Tibial nerve (tissue), 4 donors: ENCODE measurements around the gene CA5B. TPM values are rescaled to one million over a fixed set of nuclear protein-coding genes. Genes with fewer than 3 reads are reported as not detected.

ENCODE experiments used
- DNase-seq, 2 donors: peaks; one replicate each; pipeline ENCODE4 v3.0.0-alpha.2; 2019; ENCODE audit warnings: low spot score in 2 of 2
- H3K27ac ChIP-seq, 4 donors: fragments of 200-600 bp; sonication (generic) in 3 of 4; one replicate each; pipeline ENCODE4 v1.5.1; 2017 to 2019; ENCODE audit warnings: mild to moderate bottlenecking in 1 of 4
- H3K27me3 ChIP-seq, 2 donors: fragments of 200-600 bp; sonication (generic) in 1 of 2; one replicate each; pipeline versions ENCODE4 v1.5.1 to v1.6.0; 2017 to 2019
- H3K36me3 ChIP-seq, 3 donors: fragments of 200-600 bp; sonication (generic); one replicate each; pipeline ENCODE4 v1.5.1; 2018 to 2019
- H3K4me1 ChIP-seq, 4 donors: fragments of 200-600 bp; sonication (generic) in 3 of 4; one replicate each; pipeline ENCODE4 v1.5.1; 2017 to 2019
- H3K4me3 ChIP-seq, 4 donors: fragments of 200-600 bp; sonication (generic) in 3 of 4; one replicate each; pipeline ENCODE4 v1.5.1; 2017 to 2019; ENCODE audit warnings: mild to moderate bottlenecking in 1 of 4, moderate library complexity in 1 of 4
- H3K9me3 ChIP-seq, 4 donors: fragments of 200-600 bp; sonication (generic) in 3 of 4; one replicate each; pipeline ENCODE4 v1.5.1; 2017 to 2019
- EP300 ChIP-seq, 2 donors: sonication (generic); formaldehyde crosslinking; IDR thresholded peaks; one replicate each; pipeline ENCODE4 v1.6.1; 2017; ENCODE audit warnings: antibody characterized with exemption in 2 of 2, mild to moderate bottlenecking in 1 of 2
- POLR2A ChIP-seq, 2 donors: fragments of 450-650 bp; IDR thresholded peaks; one replicate each; pipeline ENCODE4 v1.6.1; 2017; ENCODE audit warnings: antibody characterized with exemption in 2 of 2, mild to moderate bottlenecking in 2 of 2, moderate library complexity in 2 of 2
- WGBS, 2 donors: methylation state at CpG; one replicate each; pipeline ENCODE4 v1.1.5; 2018; 5-methylcytosine and 5-hydroxymethylcytosine counted together
- small RNA-seq: library from RNA; depleted of rRNA; stranded (forward); fragments of <200 nt; gene quantifications from one replicate; pipeline ENCODE3, GENCODE V24; 2016
- total RNA-seq, 4 donors: library from RNA; depleted of rRNA; stranded (reverse); fragments of >200 nt; gene quantifications; one replicate each; pipeline ENCODE4 v1.1.0, GENCODE V29; 2016
- TF ChIP-seq, protein P1 (sequence below), 5 experiments: fragments of 200-600 bp in 3 of 5; fragments of 450-650 bp in 2 of 5; sonication (generic) in 3 of 5; IDR thresholded peaks; one replicate each; pipeline ENCODE4 v1.5.1; 2016 to 2019; ENCODE audit warnings: antibody characterized with exemption in 5 of 5, mild to moderate bottlenecking in 3 of 5, moderate library complexity in 2 of 5

Gene CA5B
- total RNA-seq, 4 donors from 2014 or later: 9.6 to 17.6 (median 12.5) TPM

- H3K36me3 ChIP-seq: no peaks in the 10 kb centered on the region
- no peaks in the 10 kb centered on the region for H3K9me3 ChIP-seq
- TF ChIP-seq EP300 (IDR thresholded peaks at IDR 0.05) (no peak), POLR2A (IDR thresholded peaks at IDR 0.05) (no peak)
- TF ChIP-seq, protein P1, sequence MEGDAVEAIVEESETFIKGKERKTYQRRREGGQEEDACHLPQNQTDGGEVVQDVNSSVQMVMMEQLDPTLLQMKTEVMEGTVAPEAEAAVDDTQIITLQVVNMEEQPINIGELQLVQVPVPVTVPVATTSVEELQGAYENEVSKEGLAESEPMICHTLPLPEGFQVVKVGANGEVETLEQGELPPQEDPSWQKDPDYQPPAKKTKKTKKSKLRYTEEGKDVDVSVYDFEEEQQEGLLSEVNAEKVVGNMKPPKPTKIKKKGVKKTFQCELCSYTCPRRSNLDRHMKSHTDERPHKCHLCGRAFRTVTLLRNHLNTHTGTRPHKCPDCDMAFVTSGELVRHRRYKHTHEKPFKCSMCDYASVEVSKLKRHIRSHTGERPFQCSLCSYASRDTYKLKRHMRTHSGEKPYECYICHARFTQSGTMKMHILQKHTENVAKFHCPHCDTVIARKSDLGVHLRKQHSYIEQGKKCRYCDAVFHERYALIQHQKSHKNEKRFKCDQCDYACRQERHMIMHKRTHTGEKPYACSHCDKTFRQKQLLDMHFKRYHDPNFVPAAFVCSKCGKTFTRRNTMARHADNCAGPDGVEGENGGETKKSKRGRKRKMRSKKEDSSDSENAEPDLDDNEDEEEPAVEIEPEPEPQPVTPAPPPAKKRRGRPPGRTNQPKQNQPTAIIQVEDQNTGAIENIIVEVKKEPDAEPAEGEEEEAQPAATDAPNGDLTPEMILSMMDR (IDR thresholded peaks at IDR 0.05): no peak
- H3K27ac ChIP-seq: no peak overlapping the region
- no peaks in the 10 kb centered on the region for H3K27me3 ChIP-seq
- WGBS, 2 donors: 49 to 62% methylated on average over 3 of the region's 3 CpGs
- no peak overlapping the region for H3K4me3 ChIP-seq
- DNase-seq: no peak
- H3K4me1 ChIP-seq: no peaks in the 10 kb centered on the region
Measured at GRCh38 chrX:15834053-15834452, 96.0 kb downstream of the CA5B start.

- TF ChIP-seq POLR2A (IDR thresholded peaks at IDR 0.05) (no peak), EP300 (IDR thresholded peaks at IDR 0.05) (no peak)
- TF ChIP-seq, protein P1 (IDR thresholded peaks at IDR 0.05): no peak
- 73 to 81% methylated on average over 5 of the region's 5 CpGs for WGBS, 2 donors
- no peak overlapping the region for H3K27ac ChIP-seq
Measured at GRCh38 chrX:15834827-15835595, 96.9 kb downstream of the CA5B start.

More at GRCh38 chrX:15834827-15835595, 96.9 kb downstream of the CA5B start:
- Histone ChIP-seq H3K9me3 (no peaks in the 10 kb centered on the region), H3K36me3 (no peaks in the 10 kb centered on the region), H3K4me3 (no peak overlapping the region), H3K4me1 (no peaks in the 10 kb centered on the region), H3K27me3 (no peaks in the 10 kb centered on the region)
- DNase-seq: no peak

Small RNA genes lying within 50 kb of the gene (small RNA-seq; reads per million reads assigned to genes)
- gene RF00409: not detected

Other genes starting within 250 kb of the CA5B start
- gene PIR, start 244.9 kb upstream of the CA5B start, total RNA-seq: 10 to 100 TPM; 10.6 to 27.6 (median 23.4) TPM
- 1 to 10 TPM; 1.8 to 5.9 (median 3.4) TPM for gene BMX, start 237.5 kb upstream of the CA5B start, total RNA-seq
- gene ACE2, start 137.3 kb upstream of the CA5B start, total RNA-seq: 1 to 10 TPM in 2 of 4 donors, under 1 TPM in 2; 0.30 to 1.1 (median 0.92) TPM
- gene CLTRN, start 73.5 kb upstream of the CA5B start, total RNA-seq: 1 to 10 TPM in 2 of 4 donors, not detected in 2; 1.0 to 1.1 TPM
- 10 to 100 TPM in 2 of 4 donors, 1 to 10 TPM in 2; 2.4 to 12.8 (median 9.3) TPM for gene ZRSR2, start 52.2 kb downstream of the CA5B start, total RNA-seq
- 100 to 1,000 TPM in 1 of 4 donors, 10 to 100 TPM in 3; 67.5 to 127 (median 95.3) TPM for gene AP1S2, start 116.5 kb downstream of the CA5B start, total RNA-seq